CD4-positive, alpha-beta memory T cell (primary cell): Measurements from ENCODE around the gene MCU. TPM values are rescaled to one million over a fixed set of nuclear protein-coding genes. Genes with fewer than 3 reads are reported as not detected.

Experiments used
- CTCF ChIA-PET: fragments of 350-600 bp; sonication (Branson Sonifier 250); formaldehyde crosslinking; loops from one replicate; lab custom pipeline; 2021; ENCODE audit warnings: inconsistent platforms; ENCODE audit not compliant: partially characterized antibody; lab: Charles Lee
- POLR2A ChIA-PET: fragments of 350-600 bp; sonication (Branson Sonifier 250); formaldehyde crosslinking; loops from one replicate; lab custom pipeline; 2021; ENCODE audit not compliant: partially characterized antibody; lab: Charles Lee
- DNase-seq, 5 donors: peaks; one replicate each; pipeline versions ENCODE4 v3.0.0 to v3.0.0-alpha.2; 2020 to 2022; ENCODE audit warnings: mixed read lengths in 1 of 5
- H3K27ac ChIP-seq: one replicate; pipeline ENCODE4 v1.7.0; 2013; ENCODE audit warnings: low read depth, low read length
- H3K27me3 ChIP-seq: 2 replicates; pipeline ENCODE4 v1.7.0; 2013; ENCODE audit warnings: mild to moderate bottlenecking, low read length, moderate library complexity; ENCODE audit not compliant: insufficient read depth
- H3K36me3 ChIP-seq: 2 replicates; pipeline ENCODE4 v1.7.0; 2013; ENCODE audit warnings: mild to moderate bottlenecking, low read length, moderate library complexity; ENCODE audit not compliant: insufficient read depth
- H3K4me1 ChIP-seq: 2 replicates; pipeline ENCODE4 v1.7.0; 2013; ENCODE audit warnings: mild to moderate bottlenecking, low read length, moderate library complexity; ENCODE audit not compliant: insufficient read depth
- H3K4me3 ChIP-seq, 2 donors: one replicate each; pipeline ENCODE4 v1.7.0; 2013; ENCODE audit warnings: low read length in 2 of 2, mild to moderate bottlenecking in 1 of 2
- H3K9me3 ChIP-seq, 2 donors: one replicate each; pipeline ENCODE4 v1.7.0; 2013; ENCODE audit warnings: low read length in 2 of 2, control low read depth in 1 of 2; ENCODE audit not compliant: control insufficient read depth in 1 of 2
- H3K27ac Mint-ChIP-seq, 7 donors: one replicate each; pipeline ENCODE4 v1.8.0; 2020 to 2021; ENCODE audit warnings: mixed read lengths in 7 of 7, mild to moderate bottlenecking in 6 of 7, inconsistent platforms in 3 of 7, moderate library complexity in 3 of 7
- H3K27me3 Mint-ChIP-seq, 2 donors: one replicate each; pipeline ENCODE4 v1.8.0; 2020 to 2021; ENCODE audit warnings: mixed read lengths in 2 of 2
- H3K36me3 Mint-ChIP-seq, 2 donors: one replicate each; pipeline ENCODE4 v1.8.0; 2020 to 2021; ENCODE audit warnings: mixed read lengths in 2 of 2, inconsistent platforms in 1 of 2, mild to moderate bottlenecking in 1 of 2
- H3K4me1 Mint-ChIP-seq, 4 donors: one replicate each; pipeline ENCODE4 v1.8.0; 2020 to 2021; ENCODE audit warnings: mixed read lengths in 4 of 4, mild to moderate bottlenecking in 1 of 4
- H3K4me3 Mint-ChIP-seq, 8 donors: one replicate each; pipeline ENCODE4 v1.8.0; 2020 to 2021; ENCODE audit warnings: mixed read lengths in 8 of 8, mild to moderate bottlenecking in 7 of 8, moderate library complexity in 6 of 8, inconsistent platforms in 3 of 8
- H3K9me3 Mint-ChIP-seq, 8 donors: one replicate each; pipeline ENCODE4 v1.8.0; 2020 to 2021; ENCODE audit warnings: mixed read lengths in 8 of 8, mild to moderate bottlenecking in 5 of 8, inconsistent platforms in 3 of 8, moderate library complexity in 1 of 8
- intact Hi-C: fragments of 100-400 bp; cut with micrococcal nuclease; formaldehyde crosslinking; loops from one replicate; pipeline ENCODE4 v1.15.1; 2023
- polyA plus RNA-seq, 2 donors: library from polyadenylated mRNA; unstranded; fragments of 300-500 nt; fragmentation: Illumina TruSeq; gene quantifications; one replicate each; pipeline ENCODE4 v1.2.3, GENCODE V29; 2021
- total RNA-seq, 2 experiments: library from RNA; stranded (reverse); gene quantifications; one replicate each; pipeline ENCODE4 v1.2.3, GENCODE V29; 2021

The MCU gene
- total and polyA plus RNA-seq, 4 experiments from 2014 or later = 8.8 to 16.4 (median 11.6) TPM

GRCh38 chr10:72654720-72655119 is 37.2 kb upstream of the MCU start:
- Mint-ChIP-seq H3K9me3 (no peaks in the 10 kb centered on the region), H3K27me3 (no peaks in the 10 kb centered on the region), H3K27ac (no peak overlapping the region), H3K36me3 (no peaks in the 10 kb centered on the region), H3K4me1 (no peaks in the 10 kb centered on the region), H3K4me3 (no peak overlapping the region)
- ChIA-PET POLR2A (no interaction called here), CTCF (no interaction called here)
- intact Hi-C loops = no loop called here
- no peak for DNase-seq
- Histone ChIP-seq H3K27me3 (no peaks in the 10 kb centered on the region), H3K4me3 (no peak overlapping the region), H3K4me1 (no peaks in the 10 kb centered on the region), H3K9me3 (no peaks in the 10 kb centered on the region), H3K36me3 (no peaks in the 10 kb centered on the region), H3K27ac (no peak overlapping the region)

DNA sequence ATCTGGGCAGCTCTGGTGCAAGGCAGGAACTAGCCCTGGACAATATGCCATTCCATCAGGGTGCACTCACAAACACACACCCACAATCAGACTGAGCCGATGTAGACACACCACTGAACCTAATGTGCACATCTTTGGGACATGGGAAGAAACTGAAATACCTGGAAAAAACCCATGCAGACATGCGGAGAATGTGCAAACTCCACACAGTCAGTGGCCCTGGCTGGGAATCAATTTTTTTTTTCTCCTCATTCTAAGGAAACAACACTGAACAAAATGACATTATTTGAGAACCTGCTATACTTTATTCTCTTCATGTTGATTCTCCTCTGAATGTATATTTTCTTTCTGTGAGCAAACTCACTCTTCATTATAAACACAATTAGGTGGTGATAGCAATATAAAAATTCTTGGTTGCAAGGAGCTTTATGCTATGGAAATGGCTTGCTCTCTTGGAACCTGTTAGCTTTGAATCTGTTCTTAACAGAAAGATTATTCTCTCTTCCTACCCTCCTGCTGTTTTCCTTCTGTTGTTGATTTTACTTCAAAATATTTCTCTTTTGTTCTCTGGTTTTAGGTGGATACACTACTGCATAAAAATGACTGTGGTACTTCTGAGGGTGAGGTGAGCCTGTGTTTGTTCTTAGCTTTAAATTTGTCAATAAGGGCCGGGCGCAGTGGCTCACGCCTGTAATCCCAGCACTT is 33.1 kb upstream of the MCU start:
- Histone ChIP-seq H3K27ac (no peak overlapping the region), H3K27me3 (no peaks in the 10 kb centered on the region), H3K4me1 (no peaks in the 10 kb centered on the region), H3K4me3 (no peak overlapping the region), H3K36me3 (no peaks in the 10 kb centered on the region), H3K9me3 (no peaks in the 10 kb centered on the region)
- Mint-ChIP-seq H3K36me3 (no peaks in the 10 kb centered on the region), H3K9me3 (no peaks in the 10 kb centered on the region), H3K4me3 (no peak overlapping the region), H3K27me3 (peaks cover 2 to 3% of the 10 kb centered on the region in 2 donors), H3K27ac (no peak overlapping the region), H3K4me1 (no peaks in the 10 kb centered on the region)
- intact Hi-C loops = no loop called here
- ChIA-PET POLR2A (no interaction called here), CTCF (no interaction called here)
- no peak for DNase-seq

DNA sequence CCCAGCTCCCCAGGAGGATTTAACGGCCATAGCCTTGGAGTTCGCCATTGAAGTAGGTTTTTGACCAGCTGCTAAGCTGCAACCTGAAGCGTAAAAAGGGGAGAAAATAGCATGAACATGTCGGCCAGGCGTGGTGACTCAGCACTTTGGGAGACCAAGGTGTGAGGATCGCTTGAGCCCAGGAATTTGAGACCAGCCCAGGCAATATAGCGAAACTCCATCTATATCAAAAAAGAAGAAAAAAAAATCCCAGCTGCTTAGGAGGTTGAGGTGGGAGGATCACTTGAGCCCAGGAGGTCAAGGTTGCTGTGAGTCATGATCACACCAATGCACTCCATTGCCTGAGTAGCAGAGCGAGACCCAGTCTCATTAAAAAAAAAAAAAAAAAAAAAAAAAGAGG is 32.2 kb upstream of the MCU start:
- CTCF ChIA-PET = no interaction called here
- no peak overlapping the region for H3K27ac Mint-ChIP-seq
- H3K4me1 Mint-ChIP-seq = no peaks in the 10 kb centered on the region

GRCh38 chr10:72660220-72660619 is 31.7 kb upstream of the MCU start:
- Histone ChIP-seq H3K36me3 (no peaks in the 10 kb centered on the region), H3K4me1 (no peaks in the 10 kb centered on the region), H3K27ac (no peak overlapping the region), H3K4me3 (no peak overlapping the region), H3K9me3 (no peaks in the 10 kb centered on the region), H3K27me3 (no peaks in the 10 kb centered on the region)
- POLR2A ChIA-PET = no interaction called here
- CTCF ChIA-PET = no interaction called here
- H3K4me3 Mint-ChIP-seq = no peak overlapping the region
- H3K9me3 Mint-ChIP-seq = no peaks in the 10 kb centered on the region
- intact Hi-C loops = no loop called here
- H3K27ac Mint-ChIP-seq = no peak overlapping the region
- DNase-seq = no peak
- peaks cover 2 to 3% of the 10 kb centered on the region in 2 donors for H3K27me3 Mint-ChIP-seq
- H3K4me1 Mint-ChIP-seq = no peaks in the 10 kb centered on the region
- H3K36me3 Mint-ChIP-seq = no peaks in the 10 kb centered on the region

More for the DNA sequence above, 32.2 kb upstream of the MCU start:
- no peaks in the 10 kb centered on the region for H3K4me1 ChIP-seq
- no peaks in the 10 kb centered on the region for H3K27me3 ChIP-seq
- intact Hi-C loops = no loop called here
- H3K4me3 Mint-ChIP-seq = no peak overlapping the region
- H3K9me3 Mint-ChIP-seq = no peaks in the 10 kb centered on the region
- H3K27me3 Mint-ChIP-seq = peaks cover 2 to 3% of the 10 kb centered on the region in 2 donors
- POLR2A ChIA-PET = no interaction called here
- no peak for DNase-seq
- no peaks in the 10 kb centered on the region for H3K36me3 Mint-ChIP-seq
- no peaks in the 10 kb centered on the region for H3K36me3 ChIP-seq
- no peaks in the 10 kb centered on the region for H3K9me3 ChIP-seq
- no peak overlapping the region for H3K4me3 ChIP-seq
- no peak overlapping the region for H3K27ac ChIP-seq

GRCh38 chr10:72661431-72661830 is 30.5 kb upstream of the MCU start:
- Mint-ChIP-seq H3K27ac (no peak overlapping the region), H3K36me3 (no peaks in the 10 kb centered on the region), H3K27me3 (peaks cover 2 to 3% of the 10 kb centered on the region in 2 donors), H3K9me3 (no peaks in the 10 kb centered on the region), H3K4me3 (no peak overlapping the region), H3K4me1 (no peaks in the 10 kb centered on the region)
- H3K27ac ChIP-seq = no peak overlapping the region
- no peak for DNase-seq
- no peak overlapping the region for H3K4me3 ChIP-seq
- ChIA-PET POLR2A (no interaction called here), CTCF (no interaction called here)
- no peaks in the 10 kb centered on the region for H3K9me3 ChIP-seq
- no peaks in the 10 kb centered on the region for H3K27me3 ChIP-seq
- H3K36me3 ChIP-seq = no peaks in the 10 kb centered on the region
- H3K4me1 ChIP-seq = no peaks in the 10 kb centered on the region
- intact Hi-C loops = no loop called here

GRCh38 chr10:72663971-72664370 is 28.0 kb upstream of the MCU start:
- POLR2A ChIA-PET = no interaction called here
- intact Hi-C loops = no loop called here
- no peaks in the 10 kb centered on the region for H3K27me3 ChIP-seq

DNA sequence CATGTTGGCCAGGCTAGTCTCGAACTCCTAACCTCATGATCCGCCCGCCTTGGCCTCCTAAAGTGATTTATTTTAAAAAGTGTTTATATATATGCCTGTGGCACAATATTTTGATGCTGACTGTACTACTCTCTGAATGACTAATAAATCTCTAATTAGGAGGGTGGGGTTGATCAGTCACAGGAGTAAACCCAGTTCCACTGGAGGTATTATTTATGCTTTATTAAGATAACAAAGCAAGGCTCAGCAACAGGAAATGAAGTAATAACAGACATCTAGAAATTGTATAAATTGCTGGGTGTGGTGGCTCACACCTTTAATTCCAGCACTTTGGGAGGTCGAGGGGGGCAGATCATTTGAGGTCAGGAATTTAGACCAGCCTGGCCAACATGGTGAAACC is 26.0 kb upstream of the MCU start:
- POLR2A ChIA-PET = no interaction called here
- no peak for DNase-seq
- CTCF ChIA-PET = no interaction called here
- Histone ChIP-seq H3K36me3 (no peaks in the 10 kb centered on the region), H3K27ac (no peak overlapping the region), H3K9me3 (no peaks in the 10 kb centered on the region), H3K4me1 (no peaks in the 10 kb centered on the region), H3K4me3 (no peak overlapping the region), H3K27me3 (no peaks in the 10 kb centered on the region)
- no peak overlapping the region for H3K27ac Mint-ChIP-seq
- no peaks in the 10 kb centered on the region for H3K9me3 Mint-ChIP-seq
- no peak overlapping the region for H3K4me3 Mint-ChIP-seq
- peaks cover 4% of the 10 kb centered on the region in 2 donors for H3K27me3 Mint-ChIP-seq
- intact Hi-C loops = no loop called here
- H3K4me1 Mint-ChIP-seq = no peaks in the 10 kb centered on the region
- no peaks in the 10 kb centered on the region for H3K36me3 Mint-ChIP-seq

More at GRCh38 chr10:72663971-72664370, 28.0 kb upstream of the MCU start:
- no peaks in the 10 kb centered on the region for H3K9me3 Mint-ChIP-seq
- no peaks in the 10 kb centered on the region for H3K4me1 Mint-ChIP-seq
- Histone ChIP-seq H3K4me3 (no peak overlapping the region), H3K9me3 (no peaks in the 10 kb centered on the region), H3K4me1 (no peaks in the 10 kb centered on the region), H3K27ac (no peak overlapping the region), H3K36me3 (no peaks in the 10 kb centered on the region)
- H3K27ac Mint-ChIP-seq = no peak overlapping the region
- H3K4me3 Mint-ChIP-seq = no peak overlapping the region
- CTCF ChIA-PET = no interaction called here
- H3K27me3 Mint-ChIP-seq = peaks cover 4 to 7% of the 10 kb centered on the region in 2 donors
- DNase-seq = no peak
- no peaks in the 10 kb centered on the region for H3K36me3 Mint-ChIP-seq
